Smooth muscle cell (in vitro differentiated cells): ENCODE measurements around the gene CAPRIN2. TPM values are rescaled to one million over a fixed set of nuclear protein-coding genes. Genes with fewer than 3 reads are reported as not detected.

Source experiments
- DNase-seq: peaks from one replicate; lab custom pipeline; 2025; ENCODE audit not compliant: unreplicated experiment; lab: John Stamatoyannopoulos, UW
- H2AFZ ChIP-seq: fragments of 200-600 bp; sonication (generic); 2 replicates; pipeline ENCODE4 v1.6.0; 2016; ENCODE audit warnings: antibody characterized with exemption, low read depth, mild to moderate bottlenecking
- H3F3A ChIP-seq: fragments of 200-600 bp; sonication (generic); 2 replicates; pipeline ENCODE4 v1.6.0; 2017; ENCODE audit warnings: antibody characterized with exemption, low read depth
- H3K27ac ChIP-seq: fragments of 200-600 bp; sonication (generic); 2 replicates; pipeline ENCODE4 v1.5.1; 2016; ENCODE audit warnings: low read depth, mild to moderate bottlenecking
- H3K27me3 ChIP-seq: fragments of 200-600 bp; sonication (generic); 2 replicates; pipeline ENCODE4 v1.6.1; 2016; ENCODE audit warnings: low read depth, mild to moderate bottlenecking
- H3K36me3 ChIP-seq: fragments of 200-600 bp; sonication (generic); 2 replicates; pipeline ENCODE4 v1.5.1; 2016; ENCODE audit warnings: low read depth
- H3K4me1 ChIP-seq: fragments of 200-600 bp; sonication (generic); 2 replicates; pipeline ENCODE4 v1.5.1; 2016; ENCODE audit warnings: low read depth
- H3K4me2 ChIP-seq: fragments of 200-600 bp; sonication (generic); 2 replicates; pipeline ENCODE4 v1.6.0; 2016; ENCODE audit warnings: mild to moderate bottlenecking
- H3K4me3 ChIP-seq: fragments of 200-600 bp; sonication (generic); 2 replicates; pipeline ENCODE4 v1.5.1; 2016; ENCODE audit warnings: mild to moderate bottlenecking
- H3K79me2 ChIP-seq: fragments of 200-600 bp; sonication (generic); 2 replicates; pipeline ENCODE4 v1.6.0; 2016; ENCODE audit warnings: low read depth, mild to moderate bottlenecking
- H3K9ac ChIP-seq: fragments of 200-600 bp; sonication (generic); 2 replicates; pipeline ENCODE4 v1.6.0; 2016; ENCODE audit warnings: low read depth
- H3K9me3 ChIP-seq: fragments of 200-600 bp; sonication (generic); replicated peaks from 2 replicates; pipeline ENCODE4 v1.5.1; 2016; ENCODE audit warnings: low read depth
- H4K20me1 ChIP-seq: fragments of 200-600 bp; sonication (generic); 2 replicates; pipeline ENCODE4 v1.6.0; 2016; ENCODE audit warnings: low read depth
- WGBS: methylation state at CpG from one replicate; pipeline ENCODE4 v1.1.7; 2016; ENCODE audit warnings: low lambda C conversion rate; 5-methylcytosine and 5-hydroxymethylcytosine counted together
- polyA plus RNA-seq: library from polyadenylated mRNA; unstranded; fragments of >200 nt; fragmentation: Nextera tagmentation; extraction: Ambion mirVana; gene quantifications from 2 replicates; pipeline ENCODE4 v1.2.1, GENCODE V29; 2016
- total RNA-seq: library from RNA; depleted of rRNA; stranded (reverse); fragments of >200 nt; gene quantifications from 2 replicates; pipeline ENCODE4 v1.2.3, GENCODE V29; 2014
- TF ChIP-seq, protein P1 (sequence below): fragments of 200-600 bp; sonication (generic); IDR thresholded peaks from 2 replicates; pipeline ENCODE4 v1.5.1; 2017; ENCODE audit warnings: borderline replicate concordance, mild to moderate bottlenecking, antibody characterized with exemption; ENCODE audit not compliant: insufficient read depth, poor library complexity, severe bottlenecking

The CAPRIN2 gene
- total and polyA plus RNA-seq, 2 experiments from 2014 or later = 14.7 to 31.0 TPM

DNA sequence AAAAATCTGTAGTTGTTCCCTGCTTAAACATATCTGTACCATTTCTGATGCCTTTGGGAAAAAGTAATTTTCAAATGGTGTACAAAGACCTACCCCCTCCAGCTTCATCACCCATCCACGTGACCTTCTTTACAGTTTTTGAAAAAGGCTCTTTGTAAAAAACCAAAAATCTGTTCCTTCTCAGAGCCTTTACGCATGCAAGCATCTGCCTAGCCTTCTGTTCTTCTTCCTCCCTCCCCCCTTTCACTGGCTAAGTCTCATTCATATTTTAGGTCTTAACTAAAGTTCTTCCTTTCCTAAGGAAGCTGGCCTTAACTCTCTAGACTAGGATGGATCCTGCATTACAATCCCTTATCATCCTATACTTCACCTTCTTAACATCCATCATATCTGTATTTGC, 10.4 kb downstream of the CAPRIN2 start:
- H3K4me2 ChIP-seq = no peak overlapping the region
- TF ChIP-seq, protein P1, sequence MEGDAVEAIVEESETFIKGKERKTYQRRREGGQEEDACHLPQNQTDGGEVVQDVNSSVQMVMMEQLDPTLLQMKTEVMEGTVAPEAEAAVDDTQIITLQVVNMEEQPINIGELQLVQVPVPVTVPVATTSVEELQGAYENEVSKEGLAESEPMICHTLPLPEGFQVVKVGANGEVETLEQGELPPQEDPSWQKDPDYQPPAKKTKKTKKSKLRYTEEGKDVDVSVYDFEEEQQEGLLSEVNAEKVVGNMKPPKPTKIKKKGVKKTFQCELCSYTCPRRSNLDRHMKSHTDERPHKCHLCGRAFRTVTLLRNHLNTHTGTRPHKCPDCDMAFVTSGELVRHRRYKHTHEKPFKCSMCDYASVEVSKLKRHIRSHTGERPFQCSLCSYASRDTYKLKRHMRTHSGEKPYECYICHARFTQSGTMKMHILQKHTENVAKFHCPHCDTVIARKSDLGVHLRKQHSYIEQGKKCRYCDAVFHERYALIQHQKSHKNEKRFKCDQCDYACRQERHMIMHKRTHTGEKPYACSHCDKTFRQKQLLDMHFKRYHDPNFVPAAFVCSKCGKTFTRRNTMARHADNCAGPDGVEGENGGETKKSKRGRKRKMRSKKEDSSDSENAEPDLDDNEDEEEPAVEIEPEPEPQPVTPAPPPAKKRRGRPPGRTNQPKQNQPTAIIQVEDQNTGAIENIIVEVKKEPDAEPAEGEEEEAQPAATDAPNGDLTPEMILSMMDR = no peak
- no peak overlapping the region for H2AFZ ChIP-seq
- no peaks in the 10 kb centered on the region for H3K4me1 ChIP-seq
- no peaks in the 10 kb centered on the region for H3K27me3 ChIP-seq
- WGBS = 98% methylated on average over 2 of the region's 2 CpGs
- H3K27ac ChIP-seq = no peak overlapping the region
- DNase-seq = no peak
- peaks cover 47% of the 10 kb centered on the region for H3K79me2 ChIP-seq
- no peak overlapping the region for H3K9ac ChIP-seq
- no peaks in the 10 kb centered on the region for H3F3A ChIP-seq
- no peaks in the 10 kb centered on the region for H3K9me3 ChIP-seq
- H3K4me3 ChIP-seq = no peak overlapping the region
- peaks cover 4% of the 10 kb centered on the region for H3K36me3 ChIP-seq
- H4K20me1 ChIP-seq = peaks cover 36% of the 10 kb centered on the region

- peaks cover 28% of the 10 kb centered on the region for H3K79me2 ChIP-seq
Measured at GRCh38 chr12:30740274-30740673, 14.5 kb downstream of the CAPRIN2 start.

DNA sequence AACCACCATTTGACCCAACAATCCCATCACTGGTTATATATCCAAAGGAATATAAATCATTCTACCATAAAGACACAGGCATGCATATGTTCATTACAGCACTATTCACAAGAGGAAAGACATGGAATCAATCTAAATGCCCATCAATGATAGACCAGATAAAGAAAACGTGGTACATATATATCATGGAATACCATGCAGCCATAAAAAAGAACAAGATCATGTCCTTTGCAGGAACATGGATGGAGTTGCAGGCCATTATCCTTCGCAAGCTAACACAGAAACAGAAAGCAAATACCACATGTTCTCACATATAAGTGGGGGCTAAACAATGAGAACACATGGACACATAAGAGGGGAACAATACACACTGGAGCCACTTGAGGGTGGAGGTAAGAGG, 15.7 kb downstream of the CAPRIN2 start:
- H3K36me3 ChIP-seq = peaks cover 12% of the 10 kb centered on the region
- H2AFZ ChIP-seq = no peak overlapping the region
- DNase-seq = no peak
- no peaks in the 10 kb centered on the region for H3K9me3 ChIP-seq
- H3K4me1 ChIP-seq = no peaks in the 10 kb centered on the region
- H3K27ac ChIP-seq = no peak overlapping the region
- H3K27me3 ChIP-seq = no peaks in the 10 kb centered on the region
- 98% methylated on average over 2 of the region's 2 CpGs for WGBS
- peaks cover 20% of the 10 kb centered on the region for H3K79me2 ChIP-seq
- peaks cover 13% of the 10 kb centered on the region for H4K20me1 ChIP-seq
- H3K9ac ChIP-seq = no peak overlapping the region
- H3K4me2 ChIP-seq = no peak overlapping the region
- H3K4me3 ChIP-seq = no peak overlapping the region
- no peaks in the 10 kb centered on the region for H3F3A ChIP-seq
- TF ChIP-seq, protein P1 = no peak

More at GRCh38 chr12:30740274-30740673, 14.5 kb downstream of the CAPRIN2 start:
- Histone ChIP-seq H3K4me3 (no peak overlapping the region), H3K4me1 (no peaks in the 10 kb centered on the region), H3K9me3 (no peaks in the 10 kb centered on the region), H3K9ac (no peak overlapping the region), H3F3A (no peaks in the 10 kb centered on the region), H3K27me3 (no peaks in the 10 kb centered on the region), H3K36me3 (peaks cover 7% of the 10 kb centered on the region), H3K4me2 (no peak overlapping the region), H4K20me1 (peaks cover 21% of the 10 kb centered on the region), H2AFZ (no peak overlapping the region), H3K27ac (no peak overlapping the region)
- TF ChIP-seq, protein P1 = no peak
- DNase-seq = no peak

DNA sequence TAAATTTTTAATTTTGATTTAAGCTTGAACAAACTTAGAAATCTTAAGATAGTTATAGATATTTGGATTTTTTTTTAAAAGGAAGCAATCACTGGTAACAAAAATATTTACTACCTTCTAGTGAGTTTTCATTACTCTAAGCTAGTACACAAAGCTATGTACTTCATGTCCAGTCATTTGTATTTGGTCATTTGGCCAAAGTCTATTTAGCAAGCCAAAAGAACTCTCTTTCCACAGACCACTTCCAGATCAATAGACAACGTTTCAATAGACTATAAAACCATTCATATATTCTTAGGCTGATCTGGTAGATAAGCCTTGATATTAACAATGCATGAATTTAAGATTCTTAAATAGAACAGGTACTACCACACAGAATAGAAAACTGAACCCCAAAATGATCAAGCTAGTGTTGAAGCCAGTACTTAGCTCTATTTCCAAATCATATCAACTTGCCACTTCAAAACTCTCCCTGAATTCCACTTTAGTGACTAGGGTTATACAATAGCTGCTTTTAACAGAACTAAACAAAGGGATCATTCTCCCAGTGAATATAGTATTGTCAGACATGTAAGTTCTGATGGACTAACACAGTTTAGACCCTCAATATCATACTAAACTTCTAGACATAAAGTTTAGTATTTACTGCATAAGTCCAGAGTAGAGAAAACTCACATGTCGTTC, 21.7 kb downstream of the CAPRIN2 start:
- no peak for DNase-seq
- peaks cover 11% of the 10 kb centered on the region for H3K36me3 ChIP-seq
- TF ChIP-seq, protein P1 = no peak
- H3K9me3 ChIP-seq = no peaks in the 10 kb centered on the region
- no peaks in the 10 kb centered on the region for H3K27me3 ChIP-seq
- no peak overlapping the region for H3K9ac ChIP-seq
- no peaks in the 10 kb centered on the region for H3K4me1 ChIP-seq
- H3K4me3 ChIP-seq = no peak overlapping the region
- no peak overlapping the region for H3K27ac ChIP-seq
- peaks cover 5% of the 10 kb centered on the region for H3K79me2 ChIP-seq
- H3K4me2 ChIP-seq = no peak overlapping the region
- 95% methylated on average over 2 of the region's 2 CpGs for WGBS
- peaks cover 2% of the 10 kb centered on the region for H4K20me1 ChIP-seq
- no peaks in the 10 kb centered on the region for H3F3A ChIP-seq
- no peak overlapping the region for H2AFZ ChIP-seq
